Right renal pelvis (tissue), 4 donors: ENCODE results near the gene PLCXD1. TPM values are rescaled to one million over a fixed set of nuclear protein-coding genes. Genes with fewer than 3 reads are reported as not detected.
"Not testable (repeated sequence)": the region's sequence is repeated elsewhere in the genome, so short reads cannot be mapped to it uniquely, and the experiment has no call there.

Experiments
- DNase-seq, 4 donors: peaks; one replicate each; pipeline ENCODE4 v3.0.0-alpha.2; 2013; ENCODE audit warnings: low read depth in 4 of 4, low spot score in 3 of 4, missing footprints in 1 of 4
- polyA plus RNA-seq, 4 donors: library from polyadenylated mRNA; unstranded; fragments of 120-200 nt; gene quantifications; one replicate each; pipeline ENCODE4 v1.2.1, GENCODE V29; 2013; ENCODE audit not compliant: insufficient read length in 4 of 4

The PLCXD1 gene, protein sequence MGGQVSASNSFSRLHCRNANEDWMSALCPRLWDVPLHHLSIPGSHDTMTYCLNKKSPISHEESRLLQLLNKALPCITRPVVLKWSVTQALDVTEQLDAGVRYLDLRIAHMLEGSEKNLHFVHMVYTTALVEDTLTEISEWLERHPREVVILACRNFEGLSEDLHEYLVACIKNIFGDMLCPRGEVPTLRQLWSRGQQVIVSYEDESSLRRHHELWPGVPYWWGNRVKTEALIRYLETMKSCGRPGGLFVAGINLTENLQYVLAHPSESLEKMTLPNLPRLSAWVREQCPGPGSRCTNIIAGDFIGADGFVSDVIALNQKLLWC
- 10 to 100 TPM; 18.6 to 26.3 (median 21.0) TPM for polyA plus RNA-seq

GRCh38 chrX:281166-281999 is at the start of gene PLCXD1:
Gene PLCXD1, plus strand, starts transcription at chrX:281381. Its CDS starts 2,807 bp downstream, at chrX:284188.
- peak in 1 of 4 donors; percentile 70 for DNase-seq

- DNase-seq, result not testable (repeated sequence)
Measured at GRCh38 chrX:231637-232277, 49.4 kb upstream of the PLCXD1 start.

- not testable (repeated sequence) for DNase-seq
Measured at GRCh38 chrX:232278-232655, 48.9 kb upstream of the PLCXD1 start.

- not testable (repeated sequence) for DNase-seq
Measured at GRCh38 chrX:236201-236600, 45.0 kb upstream of the PLCXD1 start.

DNA sequence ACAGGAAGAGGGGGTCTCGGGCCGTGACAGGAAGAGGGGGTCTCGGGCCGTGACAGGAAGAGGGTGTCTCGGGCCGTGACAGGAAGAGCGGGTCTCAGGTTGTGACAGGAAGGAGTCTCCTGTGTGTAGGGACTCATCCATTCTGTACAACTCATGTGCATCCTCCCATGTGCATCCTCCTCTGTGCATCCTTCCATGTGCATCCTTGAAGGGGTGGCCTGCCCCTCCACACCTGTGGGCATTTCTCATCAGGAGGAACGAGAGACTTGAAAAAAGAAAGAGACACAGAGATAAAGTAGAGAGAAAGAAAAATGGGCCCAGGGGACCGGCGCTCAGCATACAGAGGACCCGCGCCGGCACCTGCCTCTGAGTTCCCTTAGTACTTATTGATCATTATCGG is 30.2 kb upstream of the PLCXD1 start:
- no peak for DNase-seq

- DNase-seq, result not testable (repeated sequence)
Measured at GRCh38 chrX:251396-252243, 29.6 kb upstream of the PLCXD1 start.

DNA sequence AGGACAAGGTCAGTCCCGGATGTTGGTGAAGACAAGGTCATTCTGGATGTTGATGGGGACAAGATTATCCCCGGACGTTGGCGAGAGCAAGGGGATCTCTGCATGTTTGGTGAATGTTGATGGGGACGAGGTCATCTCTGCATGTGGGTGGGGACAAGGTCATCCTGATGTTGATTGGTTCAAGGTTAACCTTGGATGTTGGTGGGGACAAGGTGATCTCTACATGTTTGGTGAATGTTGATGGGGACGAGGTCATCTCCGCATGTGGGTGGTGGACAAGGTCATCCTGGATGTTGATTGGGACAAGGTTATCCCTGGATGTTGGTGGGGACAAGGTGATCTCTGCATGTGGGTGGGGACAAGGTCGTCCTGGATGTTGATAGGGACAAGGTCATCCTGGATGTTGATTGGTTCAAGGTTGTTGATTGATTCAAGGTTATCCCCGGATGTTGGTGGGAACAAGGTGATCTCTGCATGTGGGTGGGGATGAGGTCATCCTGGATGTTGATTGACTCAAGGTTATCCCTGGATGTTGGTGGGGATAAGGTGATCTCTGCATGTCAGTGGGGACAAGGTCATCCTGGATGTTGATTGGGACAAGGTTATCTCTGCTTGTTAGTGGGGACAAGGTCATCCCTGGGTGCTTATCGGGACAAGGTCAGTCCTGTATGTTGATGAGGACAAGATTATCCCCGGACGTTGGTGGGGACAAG is 28.8 kb upstream of the PLCXD1 start:
- no peak for DNase-seq

DNA sequence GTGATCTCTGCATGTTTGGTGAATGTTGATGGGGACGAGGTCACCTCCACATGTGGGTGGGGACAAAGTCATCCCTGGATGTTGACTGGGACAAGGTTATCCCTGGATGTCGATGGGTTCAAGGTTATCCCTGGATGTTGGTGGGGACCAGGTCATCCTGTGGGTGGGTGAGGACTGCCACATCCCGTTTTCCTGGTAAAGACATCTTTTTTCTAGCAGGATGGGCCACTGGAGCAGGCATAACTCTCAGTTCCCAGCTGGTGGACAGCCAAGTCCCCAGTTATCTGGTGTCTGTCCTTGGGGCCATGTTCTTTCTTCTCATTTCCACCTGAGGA is 28.3 kb upstream of the PLCXD1 start:
- no peak for DNase-seq

DNA sequence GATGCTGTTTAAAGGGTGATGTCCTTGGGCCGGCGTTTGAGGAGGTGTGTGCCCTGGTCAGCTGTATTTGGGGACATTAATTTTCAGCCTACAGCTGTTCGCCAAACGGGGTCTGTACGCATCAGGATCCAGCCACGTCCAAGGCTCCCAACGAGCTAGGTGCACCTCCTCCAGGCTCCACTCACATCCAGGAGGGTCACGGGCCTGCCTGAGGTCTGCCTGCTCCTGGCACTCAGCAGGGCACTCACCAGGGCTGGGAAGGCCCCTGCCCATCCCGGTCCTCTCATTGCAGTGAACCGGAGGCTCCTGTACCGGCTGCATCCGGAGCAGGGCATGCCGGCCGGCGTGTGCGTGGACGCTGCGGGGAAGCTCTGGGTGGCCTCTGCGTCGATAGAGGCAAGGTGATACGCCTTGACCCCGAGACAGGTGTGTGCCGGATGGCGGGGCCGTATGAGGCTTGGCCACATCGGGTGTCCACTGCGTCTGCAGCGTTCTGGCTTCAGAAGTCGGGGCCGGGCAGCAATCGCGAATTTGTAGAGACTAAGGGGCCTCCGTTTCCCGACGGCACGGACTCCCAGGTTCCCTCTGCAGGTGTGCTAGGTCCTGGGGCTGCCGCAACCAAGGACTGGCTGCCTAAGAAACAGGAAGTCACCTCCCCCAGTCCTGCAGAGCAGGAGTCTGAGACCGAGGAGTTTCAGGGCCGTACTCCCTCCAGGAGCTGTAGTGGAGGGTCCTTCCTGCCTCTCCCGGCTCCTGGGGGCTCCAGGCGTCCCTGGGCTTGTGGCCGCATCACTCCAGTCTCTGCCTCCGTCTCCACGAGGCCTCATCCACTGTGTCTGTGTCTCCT is 27.5 kb upstream of the PLCXD1 start:
- no peak for DNase-seq

- no peak for DNase-seq
Measured at GRCh38 chrX:254630-255215, 26.5 kb upstream of the PLCXD1 start.

DNA sequence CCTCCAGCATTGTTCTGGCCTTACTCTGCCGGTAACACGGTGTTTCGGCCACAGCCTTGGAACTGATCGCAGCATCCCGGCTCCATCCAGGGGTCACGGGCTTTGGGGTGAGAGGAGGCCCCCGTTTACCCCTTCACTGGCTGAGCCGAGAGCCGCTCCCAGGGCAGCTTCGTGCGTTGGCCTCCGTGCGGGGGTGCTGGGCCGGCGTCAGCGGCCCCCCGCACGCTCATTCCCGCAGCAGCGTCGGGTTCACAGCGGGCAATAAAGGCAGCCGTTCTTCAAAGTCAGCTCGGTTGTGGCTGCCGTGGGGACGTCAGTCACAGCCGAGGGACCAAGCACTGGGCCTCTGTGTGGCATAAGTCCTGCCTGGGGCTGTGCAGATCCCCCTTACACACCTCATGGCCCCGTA is 25.3 kb upstream of the PLCXD1 start:
- DNase-seq, result no peak

- DNase-seq, result not testable (repeated sequence)
Measured at GRCh38 chrX:257054-257453, 24.1 kb upstream of the PLCXD1 start.

DNA sequence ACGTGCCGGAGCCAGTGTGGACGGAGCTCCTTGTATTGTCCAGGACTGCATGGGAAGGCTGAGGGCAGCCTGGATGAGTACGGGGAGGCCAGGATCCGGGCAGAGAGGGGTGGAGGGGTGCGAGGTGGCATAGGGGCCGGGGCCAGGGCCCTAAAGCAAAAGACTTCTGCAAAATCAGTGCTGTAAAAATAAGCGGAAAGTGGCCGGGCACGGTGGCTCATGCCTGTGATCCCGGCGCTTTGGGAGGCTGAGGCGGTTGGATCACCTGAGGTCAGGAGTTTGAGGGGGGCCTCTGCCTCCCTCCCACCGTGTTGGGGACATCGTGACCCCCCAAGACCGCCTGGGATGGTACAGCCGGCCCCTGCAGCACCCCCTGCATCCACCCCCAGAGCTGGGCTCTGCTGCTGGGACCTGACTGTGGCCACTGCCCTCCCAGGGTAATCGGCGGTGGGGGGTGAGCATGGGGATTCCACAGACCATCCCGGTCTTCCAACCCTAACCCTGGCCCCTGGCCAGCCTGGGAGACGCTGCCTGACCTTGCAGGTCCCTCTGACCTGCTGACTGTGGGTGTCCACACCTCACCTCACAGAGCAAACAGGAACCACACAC is 23.4 kb upstream of the PLCXD1 start:
- DNase-seq, result no peak

- no peak for DNase-seq
Measured at GRCh38 chrX:258291-259040, 22.7 kb upstream of the PLCXD1 start.

GRCh38 chrX:259692-260355 is 21.4 kb upstream of the PLCXD1 start:
- no peak for DNase-seq

- peak in 1 of 4 donors; percentile 23 for DNase-seq
Measured at GRCh38 chrX:261167-261918, 19.8 kb upstream of the PLCXD1 start.
